HEK293T (cell line): ENCODE results near the gene CDK5RAP2.
A peak's percentile ranks its signal among the peaks of the same experiment; 100 is the strongest.
"Not testable (repeated sequence)": the region's sequence is repeated elsewhere in the genome, so short reads cannot be mapped to it uniquely, and the experiment has no call there.

Experiments
- CTCF ChIA-PET: fragments of 350-600 bp; formaldehyde crosslinking; extraction: SDS; loops from one replicate; lab custom pipeline; 2021; ENCODE audit warnings: antibody characterized with exemption, inconsistent platforms; lab: Yijun Ruan, JAX
- POLR2A ChIA-PET: fragments of 350-600 bp; formaldehyde crosslinking; extraction: SDS; loops from one replicate; lab custom pipeline; 2020; ENCODE audit warnings: antibody characterized with exemption, inconsistent platforms; lab: Yijun Ruan, JAX
- DNase-seq: peaks from one replicate; pipeline ENCODE4 v3.0.0; 2012; ENCODE audit warnings: mixed read lengths; ENCODE audit errors: extremely low spot score
- ARNT ChIP-seq: fragments of 450-650 bp; IDR thresholded peaks from 2 replicates; pipeline ENCODE4 v1.6.1; 2017; ENCODE audit warnings: mild to moderate bottlenecking
- BHLHE40 ChIP-seq: fragments of 450-650 bp; IDR thresholded peaks from 2 replicates; pipeline ENCODE4 v1.6.1; 2016; ENCODE audit warnings: mild to moderate bottlenecking, moderate library complexity, borderline replicate concordance
- CTBP1 ChIP-seq: fragments of 450-650 bp; IDR thresholded peaks from 2 replicates; pipeline ENCODE4 v1.6.1; 2016; ENCODE audit warnings: borderline replicate concordance
- ELF4 ChIP-seq: fragments of 450-650 bp; IDR thresholded peaks from 2 replicates; pipeline ENCODE4 v1.6.1; 2017; ENCODE audit warnings: antibody characterized with exemption
- FOXA1 ChIP-seq: fragments of 450-650 bp; IDR thresholded peaks from 2 replicates; pipeline ENCODE4 v1.6.1; 2016; ENCODE audit warnings: mild to moderate bottlenecking
- FOXK2 ChIP-seq: fragments of 450-650 bp; IDR thresholded peaks from 2 replicates; pipeline ENCODE4 v1.6.1; 2016; ENCODE audit warnings: mild to moderate bottlenecking
- FOXM1 ChIP-seq: fragments of 450-650 bp; IDR thresholded peaks from 2 replicates; pipeline ENCODE4 v1.6.1; 2017; ENCODE audit warnings: mild to moderate bottlenecking, borderline replicate concordance
- HDGF ChIP-seq: fragments of 450-650 bp; IDR thresholded peaks from 2 replicates; pipeline ENCODE4 v1.6.1; 2017; ENCODE audit warnings: antibody characterized with exemption, borderline replicate concordance
- L3MBTL2 ChIP-seq: fragments of 450-650 bp; conservative IDR thresholded peaks from 2 replicates; pipeline ENCODE4 v1.6.1; 2016; ENCODE audit warnings: mild to moderate bottlenecking
- LEF1 ChIP-seq: fragments of 450-650 bp; IDR thresholded peaks from 2 replicates; pipeline ENCODE4 v1.6.1; 2017; ENCODE audit warnings: mild to moderate bottlenecking, borderline replicate concordance
- NFRKB ChIP-seq: fragments of 450-650 bp; IDR thresholded peaks from 2 replicates; pipeline ENCODE4 v1.6.1; 2016; ENCODE audit warnings: mild to moderate bottlenecking, moderate library complexity
- SP1 ChIP-seq: fragments of 450-650 bp; IDR thresholded peaks from 2 replicates; pipeline ENCODE4 v1.6.1; 2017
- SUZ12 ChIP-seq: fragments of 450-650 bp; IDR thresholded peaks from 2 replicates; pipeline ENCODE4 v1.6.1; 2016; ENCODE audit warnings: mild to moderate bottlenecking
- TARDBP ChIP-seq: fragments of 450-650 bp; IDR thresholded peaks from 2 replicates; pipeline ENCODE4 v1.6.1; 2016
- ZNF384 ChIP-seq: fragments of 450-650 bp; IDR thresholded peaks from 2 replicates; pipeline ENCODE4 v1.6.1; 2016
- TF ChIP-seq, protein P1 (sequence below): fragments of 450-650 bp; IDR thresholded peaks from 2 replicates; pipeline ENCODE4 v1.6.1; 2016

CDK5RAP2 gene

DNA sequence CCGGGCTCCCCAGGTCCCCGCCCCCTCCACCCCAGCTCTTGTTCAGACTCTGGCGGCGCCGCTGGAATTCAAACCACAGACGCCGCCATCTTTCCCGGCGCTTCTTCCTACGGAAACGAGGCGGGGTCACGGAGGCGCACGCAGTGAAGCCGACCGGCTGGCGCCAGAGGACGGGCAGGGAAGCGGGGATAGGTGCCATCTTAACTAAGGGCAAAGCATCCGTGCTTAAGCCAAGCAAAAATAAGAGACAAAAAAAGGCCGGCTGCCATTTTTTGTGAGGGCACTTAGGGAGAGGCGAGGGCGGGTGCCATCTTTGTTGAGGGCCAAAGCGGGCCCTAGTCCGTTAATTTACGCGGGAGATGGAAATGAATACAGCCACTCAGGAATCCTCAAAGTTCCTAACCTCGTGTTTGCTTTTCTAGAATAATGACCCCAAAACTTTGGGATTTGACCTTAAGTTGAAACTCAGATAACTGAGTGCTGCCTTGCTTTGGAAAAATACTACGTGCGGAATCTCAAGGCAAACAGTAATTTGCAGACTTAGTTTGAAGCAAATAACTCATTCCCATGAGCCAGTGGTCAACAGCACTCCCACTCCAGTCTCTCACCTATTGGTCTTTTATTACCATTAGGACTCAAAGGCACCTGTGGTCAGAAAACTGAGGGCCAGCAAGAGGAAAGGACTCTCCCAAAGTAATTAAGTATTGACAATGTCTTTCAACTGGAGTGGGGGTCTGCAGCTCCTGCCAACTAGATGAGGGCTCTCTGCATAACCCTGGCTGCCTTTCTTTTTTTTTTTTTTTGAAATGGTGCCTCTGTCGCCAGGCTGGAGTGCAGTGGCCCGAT is at the start of gene CDK5RAP2:
Gene CDK5RAP2 (minus strand): TSS at position 117 of the 846 bp plus-strand sequence. CDS start 189 bp downstream, outside the sequence.
- CTCF ChIA-PET: no interaction called here
- peak; percentile 92 for DNase-seq
- POLR2A ChIA-PET: interaction anchor here (1.2 kb wide), 1 partner anchor 9 kb away, joined by 3 read pairs; no protein-coding TSS in a partner anchor
- peak; percentile 68; the same call in 1 of the 2 replicates for TF ChIP-seq FOXM1
- peak; percentile 99 for TF ChIP-seq L3MBTL2
- TF ChIP-seq NFRKB: peak; percentile 76
- TF ChIP-seq ZNF384: peak; percentile 66
- TF ChIP-seq SP1: no peak
- no peak for TF ChIP-seq BHLHE40

DNA sequence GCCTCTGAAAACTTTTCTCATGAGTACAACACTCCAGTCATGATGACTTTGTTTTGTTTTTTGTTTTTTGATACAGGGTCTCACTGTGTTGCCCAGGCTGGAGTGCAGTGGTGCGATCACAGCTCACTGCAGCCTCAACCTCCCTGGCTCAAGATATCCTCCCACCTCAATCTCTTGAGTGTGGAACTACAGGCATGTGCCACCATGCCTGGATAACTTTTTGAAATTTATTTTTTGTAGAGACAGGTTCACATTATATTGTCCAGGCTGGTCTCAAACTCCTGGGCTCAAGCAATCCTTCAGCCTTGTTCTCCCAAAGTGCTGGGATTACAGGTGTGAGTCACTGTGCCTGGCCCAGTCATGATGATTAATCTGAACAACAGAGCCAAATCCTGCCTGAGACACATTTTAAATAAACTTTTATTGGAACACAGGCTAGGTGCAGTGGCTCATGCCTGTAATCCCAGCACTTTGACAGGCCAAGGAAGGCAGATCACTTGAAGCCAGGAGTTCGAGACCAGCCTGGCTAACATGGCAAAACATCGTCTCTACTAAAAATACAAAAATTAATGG is 49.0 kb upstream of the CDK5RAP2 start:
- DNase-seq, POLR2A ChIA-PET, CTCF ChIA-PET: not testable (repeated sequence)

DNA sequence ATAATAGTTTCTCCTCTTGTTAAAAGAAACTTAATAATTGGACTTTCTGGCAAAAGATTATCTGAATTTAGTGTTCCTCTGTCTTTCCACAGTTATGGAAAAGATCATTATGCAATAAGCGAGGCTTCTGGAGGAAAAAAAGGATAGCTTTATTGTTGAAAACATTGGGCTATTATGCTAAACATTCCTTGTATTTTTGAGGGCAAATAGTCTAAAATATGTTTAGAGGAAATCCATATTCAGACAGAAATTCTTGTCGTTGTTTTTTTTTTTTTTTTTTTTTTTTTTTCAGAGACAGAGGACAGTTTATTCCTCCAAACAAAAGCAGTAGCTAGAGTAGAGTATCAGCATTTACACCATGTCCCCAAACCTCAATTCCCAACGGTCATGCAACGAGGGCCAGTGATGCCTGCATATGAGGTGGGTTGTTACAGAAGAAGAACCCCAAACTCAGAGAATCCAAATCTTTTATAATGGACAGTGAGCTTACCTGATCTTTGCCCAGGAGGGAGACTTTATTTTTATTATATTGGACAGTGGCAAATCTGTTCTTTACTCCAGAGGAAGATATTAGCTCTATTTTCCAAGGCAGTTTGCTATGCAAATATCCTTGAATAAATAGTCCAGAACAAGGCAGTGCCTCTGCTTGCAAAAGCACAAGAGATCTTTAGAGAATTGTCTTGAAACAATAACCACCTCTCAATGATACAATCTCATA is 48.4 kb upstream of the CDK5RAP2 start:
- no peak for DNase-seq
- ChIA-PET CTCF (no interaction called here), POLR2A (no interaction called here)
- TF ChIP-seq TARDBP (no peak), NFRKB (no peak), FOXM1 (no peak), ARNT (no peak), FOXK2 (no peak), L3MBTL2 (no peak), SUZ12 (no peak), BHLHE40 (no peak), SP1 (no peak), ZNF384 (no peak), FOXA1 (no peak), ELF4 (no peak), CTBP1 (no peak)
- TF ChIP-seq, protein P1, sequence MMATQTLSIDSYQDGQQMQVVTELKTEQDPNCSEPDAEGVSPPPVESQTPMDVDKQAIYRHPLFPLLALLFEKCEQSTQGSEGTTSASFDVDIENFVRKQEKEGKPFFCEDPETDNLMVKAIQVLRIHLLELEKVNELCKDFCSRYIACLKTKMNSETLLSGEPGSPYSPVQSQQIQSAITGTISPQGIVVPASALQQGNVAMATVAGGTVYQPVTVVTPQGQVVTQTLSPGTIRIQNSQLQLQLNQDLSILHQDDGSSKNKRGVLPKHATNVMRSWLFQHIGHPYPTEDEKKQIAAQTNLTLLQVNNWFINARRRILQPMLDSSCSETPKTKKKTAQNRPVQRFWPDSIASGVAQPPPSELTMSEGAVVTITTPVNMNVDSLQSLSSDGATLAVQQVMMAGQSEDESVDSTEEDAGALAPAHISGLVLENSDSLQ: no peak

DNA sequence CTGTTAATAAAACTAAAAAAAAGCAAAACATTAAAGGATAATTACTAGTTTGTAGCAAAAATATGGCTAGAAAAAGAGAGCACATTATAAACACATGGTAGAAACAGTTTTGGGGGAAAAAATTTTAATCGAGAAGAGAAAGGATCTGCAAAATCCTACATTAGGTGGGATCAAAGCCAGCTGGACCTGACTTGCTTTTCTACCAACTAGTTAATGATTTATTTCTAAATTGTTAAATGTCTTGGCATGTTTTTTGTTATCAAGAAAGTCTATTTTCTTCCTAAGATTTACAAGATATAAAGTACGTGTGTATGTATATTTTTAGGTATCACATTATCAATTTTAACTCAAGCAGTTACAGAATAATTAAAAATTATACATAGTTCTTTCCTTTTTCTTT is 47.1 kb upstream of the CDK5RAP2 start:
- ChIA-PET POLR2A (no interaction called here), CTCF (no interaction called here)
- TF ChIP-seq ELF4: no peak
- TF ChIP-seq SP1: no peak
- TF ChIP-seq CTBP1: no peak
- no peak for TF ChIP-seq LEF1
- no peak for TF ChIP-seq FOXK2
- no peak for TF ChIP-seq L3MBTL2
- TF ChIP-seq TARDBP: no peak
- no peak for TF ChIP-seq ZNF384
- TF ChIP-seq, protein P1: no peak
- no peak for TF ChIP-seq SUZ12
- TF ChIP-seq FOXM1: no peak
- DNase-seq: no peak

DNA sequence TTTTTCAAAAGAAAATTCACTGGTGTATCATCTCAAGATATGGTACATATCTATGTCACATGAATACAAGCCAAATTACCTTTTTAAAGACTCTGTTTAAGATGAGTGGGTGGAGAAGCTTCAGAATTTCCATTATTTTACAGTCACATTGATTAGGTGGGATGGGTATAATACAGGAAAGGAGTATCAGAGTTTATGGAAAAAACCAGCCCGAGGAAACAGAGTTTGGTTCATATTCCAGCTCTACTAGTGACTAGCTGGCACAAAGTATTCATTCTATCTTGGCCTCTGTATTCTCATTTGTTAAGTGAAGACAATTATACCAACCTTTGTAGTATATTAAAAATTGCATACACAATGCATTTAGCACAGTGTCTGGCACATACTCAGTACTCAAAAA is 46.5 kb upstream of the CDK5RAP2 start:
- no peak for DNase-seq
- CTCF ChIA-PET: interaction anchor here (0.6 kb wide), 1 partner anchor 12 kb away, joined by 3 read pairs; no protein-coding TSS in a partner anchor
- TF ChIP-seq L3MBTL2: no peak
- POLR2A ChIA-PET: no interaction called here

DNA sequence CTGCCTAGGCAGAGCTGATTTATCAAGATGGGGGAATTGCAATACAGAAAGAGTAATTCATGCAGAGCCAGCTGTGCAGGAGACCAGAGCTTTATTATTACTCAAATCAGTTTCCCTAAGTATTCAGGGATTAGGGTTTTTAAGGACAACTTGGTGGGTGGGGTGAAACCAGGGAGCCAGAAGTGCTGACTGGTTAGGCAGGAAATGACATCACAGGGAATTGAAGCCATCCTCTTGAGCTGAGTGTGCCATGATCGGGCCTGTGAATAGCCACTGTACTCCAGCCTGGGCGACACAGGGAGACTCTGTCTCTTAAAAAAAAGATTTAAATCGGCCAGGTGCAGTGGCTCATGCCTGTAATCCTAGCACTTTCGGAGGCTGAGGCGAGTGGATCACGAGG is 45.3 kb upstream of the CDK5RAP2 start:
- no peak for DNase-seq
- ChIA-PET CTCF (interaction anchor here (1.0 kb wide), 1 partner anchor 360 kb away, joined by 3 read pairs; no protein-coding TSS in a partner anchor), POLR2A (no interaction called here)
- TF ChIP-seq NFRKB (no peak), FOXM1 (no peak), HDGF (no peak), ELF4 (no peak), LEF1 (no peak), ZNF384 (no peak)

DNA sequence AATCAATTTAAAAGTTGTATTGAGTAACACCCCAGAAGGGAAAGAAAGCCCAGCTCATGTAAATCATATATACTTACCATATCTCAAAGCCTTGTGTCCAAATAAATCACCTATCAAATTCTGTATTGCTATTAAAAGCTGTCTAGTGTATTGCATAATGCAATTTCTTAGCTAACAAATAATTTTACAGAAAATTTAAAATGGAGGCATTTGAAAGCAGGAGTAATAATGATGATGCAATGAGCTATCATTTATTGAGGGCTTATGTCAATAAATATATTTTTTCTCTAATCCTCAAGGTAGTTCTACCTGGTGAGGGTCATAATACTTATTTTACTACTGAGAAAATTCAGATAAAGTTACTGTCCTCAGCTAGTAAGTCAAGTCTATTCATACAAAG is 42.8 kb upstream of the CDK5RAP2 start:
- ChIA-PET CTCF (no interaction called here), POLR2A (interaction anchor here (1.3 kb wide), 1 partner anchor 92 kb away, joined by 4 read pairs; the partner anchor contains the start of gene MEGF9)
- no peak for DNase-seq
- TF ChIP-seq FOXM1 (no peak), ELF4 (no peak), ZNF384 (no peak), SUZ12 (no peak), TARDBP (no peak), BHLHE40 (no peak), NFRKB (no peak), LEF1 (no peak), FOXA1 (no peak), L3MBTL2 (no peak), CTBP1 (no peak), SP1 (no peak)
- TF ChIP-seq, protein P1: no peak
